ENCODE measurements around the gene CATSPERZ. TPM values are rescaled to one million over a fixed set of nuclear protein-coding genes. Genes with fewer than 3 reads are reported as not detected.

The CATSPERZ gene
- total RNA-seq, 1 donor from 2014 or later: not detected

DNA sequence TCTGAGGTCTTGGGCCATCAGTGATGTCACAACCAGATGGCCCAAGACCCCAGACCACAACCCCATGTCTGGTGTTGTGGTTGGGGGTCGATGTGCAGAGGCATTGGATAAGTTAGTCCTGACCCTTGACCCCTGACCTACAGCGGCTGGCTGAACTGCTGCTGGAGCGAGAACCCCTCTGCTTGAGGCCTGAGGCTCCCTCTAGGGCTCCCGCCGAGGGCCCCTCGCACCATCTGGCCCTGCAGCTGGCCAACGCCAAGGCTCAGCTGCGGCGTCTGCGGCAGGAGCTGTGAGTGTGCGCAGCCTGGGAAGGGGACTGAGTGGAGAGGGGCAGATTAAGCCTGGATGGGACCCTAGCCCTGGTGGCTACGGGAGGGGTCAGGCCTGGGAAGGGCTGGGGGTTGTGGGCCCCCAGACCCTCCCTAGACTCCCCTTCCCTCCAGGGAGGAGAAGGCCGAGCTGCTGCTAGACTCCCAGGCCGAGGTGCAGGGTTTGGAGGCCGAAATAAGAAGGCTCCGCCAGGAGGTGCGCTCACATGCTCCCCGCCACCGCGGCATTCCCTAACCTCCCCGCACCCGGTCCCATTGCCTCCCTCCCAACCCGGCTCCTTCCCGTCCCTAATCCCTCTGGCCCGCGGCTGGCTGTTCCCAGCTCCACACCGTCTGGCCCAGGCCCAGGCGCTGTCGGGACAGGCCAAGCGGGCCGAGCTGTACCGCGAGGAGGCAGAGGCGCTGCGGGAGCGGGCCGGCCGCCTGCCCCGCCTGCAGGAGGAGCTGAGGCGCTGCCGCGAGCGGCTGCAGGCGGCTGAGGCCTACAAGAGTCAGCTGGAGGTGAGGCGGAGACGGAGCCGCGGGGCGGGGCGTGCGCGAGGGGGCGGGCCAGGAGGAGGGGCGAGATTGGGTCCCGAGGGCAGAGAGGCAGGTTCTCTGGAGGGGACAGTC is 42.0 kb downstream of the CATSPERZ start:
- TF ChIP-seq CTCF (IDR thresholded peaks at IDR 0.05; ENCODE audit: unreplicated experiment): no peak
- Mint-ChIP-seq H3K36me3 (no peaks in the 10 kb centered on the region), H3K27me3 (ENCODE audit: low read depth) (peaks cover 3% of the 10 kb centered on the region), H3K4me1 (peaks cover 13% of the 10 kb centered on the region), H3K27ac (peak overlapping the region; percentile 56), H3K4me3 (peak overlapping the region; percentile 44), H3K9me3 (no peaks in the 10 kb centered on the region)
- DNase-seq (ENCODE audit: low spot score in 2 of 2, unreplicated experiment in 2 of 2): peak; percentile 79 to 90

DNA sequence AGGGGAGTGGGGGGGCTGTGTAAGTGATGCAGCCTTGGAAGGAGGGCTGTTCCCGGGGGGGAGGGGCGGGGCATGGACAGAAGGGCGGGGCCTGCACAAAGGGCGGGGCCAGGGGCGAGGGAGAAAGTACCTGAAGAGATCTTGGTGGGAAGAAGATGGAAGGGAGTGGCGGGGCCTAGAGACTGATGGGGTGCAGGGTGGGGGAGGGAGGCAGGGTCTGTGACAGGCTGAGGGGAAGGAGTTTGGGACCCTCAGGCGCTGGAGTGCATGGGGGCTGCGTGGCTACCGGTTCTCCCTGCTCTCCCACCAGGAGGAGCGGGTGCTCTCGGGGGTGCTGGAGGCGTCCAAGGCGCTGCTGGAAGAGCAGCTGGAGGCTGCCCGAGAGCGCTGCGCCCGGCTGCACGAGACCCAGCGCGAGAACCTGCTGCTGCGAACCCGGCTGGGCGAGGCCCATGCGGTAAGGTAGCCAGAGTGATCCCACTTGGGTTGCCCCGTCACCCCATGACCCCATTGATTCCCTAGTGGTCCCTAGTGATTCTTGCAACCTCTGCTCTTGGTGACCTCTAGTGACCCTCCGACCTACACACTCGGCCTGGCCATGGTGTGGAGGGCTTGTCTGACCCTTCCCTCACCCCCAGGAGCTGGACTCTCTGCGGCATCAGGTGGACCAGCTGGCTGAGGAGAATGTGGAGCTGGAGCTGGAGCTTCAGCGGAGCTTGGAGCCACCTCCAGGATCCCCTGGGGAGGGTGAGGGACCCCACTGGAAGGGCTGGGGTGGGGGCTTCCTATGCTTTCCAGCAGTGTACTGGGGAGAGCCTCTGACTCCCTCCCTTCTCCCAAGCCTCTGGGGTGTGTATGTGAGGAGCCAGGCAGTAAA is 42.9 kb downstream of the CATSPERZ start:
- peaks cover 11% of the 10 kb centered on the region for H3K4me1 Mint-ChIP-seq
- H3K27ac Mint-ChIP-seq: no peak overlapping the region
- peaks cover 3% of the 10 kb centered on the region for H3K27me3 Mint-ChIP-seq (ENCODE audit: low read depth)
- no peaks in the 10 kb centered on the region for H3K9me3 Mint-ChIP-seq
- no peaks in the 10 kb centered on the region for H3K36me3 Mint-ChIP-seq
- H3K4me3 Mint-ChIP-seq: no peak overlapping the region
- no peak for TF ChIP-seq CTCF (IDR thresholded peaks at IDR 0.05; ENCODE audit: unreplicated experiment)
- no peak for DNase-seq (ENCODE audit: low spot score in 2 of 2, unreplicated experiment in 2 of 2)

GRCh38 chr11:64343767-64344559 is 43.8 kb downstream of the CATSPERZ start:
- no peak for DNase-seq (ENCODE audit: low spot score in 2 of 2, unreplicated experiment in 2 of 2)
- H3K4me3 Mint-ChIP-seq: no peak overlapping the region
- H3K36me3 Mint-ChIP-seq: no peaks in the 10 kb centered on the region
- no peak overlapping the region for H3K27ac Mint-ChIP-seq
- no peaks in the 10 kb centered on the region for H3K9me3 Mint-ChIP-seq
- peaks cover 8% of the 10 kb centered on the region for H3K4me1 Mint-ChIP-seq
- no peak for TF ChIP-seq CTCF (IDR thresholded peaks at IDR 0.05; ENCODE audit: unreplicated experiment)
- H3K27me3 Mint-ChIP-seq (ENCODE audit: low read depth): peaks cover 3% of the 10 kb centered on the region

GRCh38 chr11:64344787-64345186 is 44.6 kb downstream of the CATSPERZ start:
- DNase-seq (ENCODE audit: low spot score in 2 of 2, unreplicated experiment in 2 of 2): no peak
- Mint-ChIP-seq H3K4me1 (peaks cover 8% of the 10 kb centered on the region), H3K27ac (no peak overlapping the region), H3K27me3 (ENCODE audit: low read depth) (peaks cover 3% of the 10 kb centered on the region), H3K9me3 (no peaks in the 10 kb centered on the region), H3K4me3 (no peak overlapping the region), H3K36me3 (no peaks in the 10 kb centered on the region)
- TF ChIP-seq CTCF (IDR thresholded peaks at IDR 0.05; ENCODE audit: unreplicated experiment): no peak

GRCh38 chr11:64347193-64347867 is 47.2 kb downstream of the CATSPERZ start:
- Mint-ChIP-seq H3K9me3 (no peaks in the 10 kb centered on the region), H3K36me3 (no peaks in the 10 kb centered on the region), H3K4me1 (no peaks in the 10 kb centered on the region), H3K27me3 (ENCODE audit: low read depth) (no peaks in the 10 kb centered on the region), H3K27ac (no peak overlapping the region), H3K4me3 (no peak overlapping the region)
- DNase-seq (ENCODE audit: low spot score in 2 of 2, unreplicated experiment in 2 of 2): no peak
- TF ChIP-seq CTCF (IDR thresholded peaks at IDR 0.05; ENCODE audit: unreplicated experiment): no peak
